Gastrocnemius medialis (tissue), 4 donors: Measurements from ENCODE around the gene TK1. TPM values are rescaled to one million over a fixed set of nuclear protein-coding genes. Genes with fewer than 3 reads are reported as not detected.

Source experiments
- ATAC-seq, 2 donors: fragments of 150-250 bp; one replicate each; pipeline ENCODE4 v1.9.1; 2016
- DNase-seq, 2 donors: peaks; one replicate each; pipeline ENCODE4 v3.0.0-alpha.2; 2019
- H3K27ac ChIP-seq, 4 donors: fragments of 200-600 bp; sonication (generic); 1 replicate in 1 of 4; 2 replicates in 3 of 4; pipeline ENCODE4 v1.5.1; 2016 to 2018; ENCODE audit warnings: mild to moderate bottlenecking in 2 of 4, moderate library complexity in 1 of 4
- H3K27me3 ChIP-seq, 3 donors: fragments of 200-600 bp; sonication (generic) in 2 of 3; 1 replicate in 1 of 3; 2 replicates in 2 of 3; pipeline versions ENCODE4 v1.5.1 to v1.6.0; 2016 to 2019; ENCODE audit warnings: mild to moderate bottlenecking in 1 of 3, moderate library complexity in 1 of 3
- H3K36me3 ChIP-seq, 2 donors: fragments of 200-600 bp; sonication (generic) in 1 of 2; one replicate each; pipeline ENCODE4 v1.5.1; 2017 to 2018
- H3K4me1 ChIP-seq, 2 donors: fragments of 200-600 bp; sonication (generic) in 1 of 2; one replicate each; pipeline ENCODE4 v1.5.1; 2016 to 2017; ENCODE audit warnings: mild to moderate bottlenecking in 2 of 2
- H3K4me3 ChIP-seq, 4 donors: fragments of 200-600 bp; sonication (generic) in 3 of 4; 1 replicate in 1 of 4; 2 replicates in 3 of 4; pipeline ENCODE4 v1.5.1; 2016 to 2019; ENCODE audit warnings: mild to moderate bottlenecking in 2 of 4
- H3K9me3 ChIP-seq, 3 donors: fragments of 200-600 bp; sonication (generic) in 2 of 3; 1 replicate in 1 of 3; 2 replicates in 2 of 3; pipeline ENCODE4 v1.5.1; 2016 to 2019
- POLR2A ChIP-seq, 2 donors: fragments of 450-650 bp; IDR thresholded peaks; one replicate each; pipeline ENCODE4 v1.6.1; 2017; ENCODE audit warnings: antibody characterized with exemption in 2 of 2, mild to moderate bottlenecking in 2 of 2, moderate library complexity in 2 of 2
- in situ Hi-C, 4 donors: fragments of 200-750 bp; cut with MboI; loops; one replicate each; pipeline versions ENCODE4 v1.15.0 to v1.8.0; 2017; ENCODE audit warnings: low sequenced_read_pairs in 4 of 4
- intact Hi-C: fragments of 100-400 bp; cut with DNase I; formaldehyde crosslinking; loops from one replicate; pipeline ENCODE4 v1.15.1; 2023; ENCODE audit warnings: low total_unique reads
- total RNA-seq, 4 donors: library from RNA; depleted of rRNA; stranded (reverse); fragments of >200 nt; gene quantifications; one replicate each; pipeline versions ENCODE4 v1.1.0 to v1.2.3, GENCODE V29; 2016
- TF ChIP-seq, protein P1 (sequence below), 5 experiments: fragments of 450-650 bp in 3 of 5; fragments of 200-600 bp in 2 of 5; sonication (generic) in 2 of 5; IDR thresholded peaks in 4 of 5; conservative IDR thresholded peaks in 1 of 5; 1 replicate in 4 of 5; 2 replicates in 1 of 5; pipeline ENCODE4 v1.5.1; 2016 to 2019; ENCODE audit warnings: antibody characterized with exemption in 5 of 5, mild to moderate bottlenecking in 3 of 5, moderate library complexity in 3 of 5

Gene TK1
- total RNA-seq, 4 donors from 2014 or later, result 0.22 to 2.1 (median 0.60) TPM

DNA sequence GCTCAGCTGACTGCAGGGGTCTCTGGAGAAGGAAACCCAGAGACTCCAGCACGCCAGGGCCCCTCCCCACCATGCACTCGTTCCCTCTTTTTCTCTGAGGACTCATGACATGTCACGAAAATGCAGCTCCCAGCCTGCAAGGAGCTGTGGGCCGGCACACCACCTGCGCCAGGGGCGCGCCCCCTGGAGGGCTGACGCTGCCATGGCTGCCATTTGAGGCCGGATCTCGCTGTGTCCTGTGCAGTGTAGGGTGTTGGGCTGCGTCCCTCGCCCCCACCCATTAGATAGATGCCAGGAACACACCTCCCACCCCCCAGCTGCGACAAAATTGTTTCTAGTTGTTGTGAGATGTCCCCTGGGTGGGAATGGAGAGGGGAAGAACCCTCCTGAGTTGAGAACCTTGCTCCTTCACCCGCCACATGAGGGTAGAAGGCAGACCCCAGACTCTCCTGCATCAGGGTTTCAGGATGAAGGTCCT is 10.3 kb downstream of the TK1 start:
- peak overlapping the region in 3 of 4 donors; percentile 92 to 96 (median 95) for H3K27ac ChIP-seq
- no peak overlapping the region for H3K4me3 ChIP-seq
- no peaks in the 10 kb centered on the region for H3K9me3 ChIP-seq
- H3K4me1 ChIP-seq, result peaks cover 58 to 72% of the 10 kb centered on the region in 2 donors
- TF ChIP-seq, protein P1, sequence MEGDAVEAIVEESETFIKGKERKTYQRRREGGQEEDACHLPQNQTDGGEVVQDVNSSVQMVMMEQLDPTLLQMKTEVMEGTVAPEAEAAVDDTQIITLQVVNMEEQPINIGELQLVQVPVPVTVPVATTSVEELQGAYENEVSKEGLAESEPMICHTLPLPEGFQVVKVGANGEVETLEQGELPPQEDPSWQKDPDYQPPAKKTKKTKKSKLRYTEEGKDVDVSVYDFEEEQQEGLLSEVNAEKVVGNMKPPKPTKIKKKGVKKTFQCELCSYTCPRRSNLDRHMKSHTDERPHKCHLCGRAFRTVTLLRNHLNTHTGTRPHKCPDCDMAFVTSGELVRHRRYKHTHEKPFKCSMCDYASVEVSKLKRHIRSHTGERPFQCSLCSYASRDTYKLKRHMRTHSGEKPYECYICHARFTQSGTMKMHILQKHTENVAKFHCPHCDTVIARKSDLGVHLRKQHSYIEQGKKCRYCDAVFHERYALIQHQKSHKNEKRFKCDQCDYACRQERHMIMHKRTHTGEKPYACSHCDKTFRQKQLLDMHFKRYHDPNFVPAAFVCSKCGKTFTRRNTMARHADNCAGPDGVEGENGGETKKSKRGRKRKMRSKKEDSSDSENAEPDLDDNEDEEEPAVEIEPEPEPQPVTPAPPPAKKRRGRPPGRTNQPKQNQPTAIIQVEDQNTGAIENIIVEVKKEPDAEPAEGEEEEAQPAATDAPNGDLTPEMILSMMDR (IDR thresholded peaks at IDR 0.05 in 4 of 5, conservative IDR thresholded peaks at IDR 0.05 in 1 of 5), result peak; percentile 74 to 91 (median 86)
- TF ChIP-seq POLR2A (IDR thresholded peaks at IDR 0.05), result no peak
- no peaks in the 10 kb centered on the region for H3K27me3 ChIP-seq
- no peak for ATAC-seq
- intact Hi-C loops, result loop anchor here (1.0 to 5.0 kb wide), 2 partner anchors 64 to 76 kb away; no protein-coding TSS in a partner anchor
- peaks cover 0 to 8% of the 10 kb centered on the region in 2 donors for H3K36me3 ChIP-seq
- in situ Hi-C loops, result loop anchor here in 1 of 4 donors (5.0 kb wide), 1 partner anchor 64 kb away; no protein-coding TSS in a partner anchor
- DNase-seq, result peak in 1 of 2 donors; percentile 65

DNA sequence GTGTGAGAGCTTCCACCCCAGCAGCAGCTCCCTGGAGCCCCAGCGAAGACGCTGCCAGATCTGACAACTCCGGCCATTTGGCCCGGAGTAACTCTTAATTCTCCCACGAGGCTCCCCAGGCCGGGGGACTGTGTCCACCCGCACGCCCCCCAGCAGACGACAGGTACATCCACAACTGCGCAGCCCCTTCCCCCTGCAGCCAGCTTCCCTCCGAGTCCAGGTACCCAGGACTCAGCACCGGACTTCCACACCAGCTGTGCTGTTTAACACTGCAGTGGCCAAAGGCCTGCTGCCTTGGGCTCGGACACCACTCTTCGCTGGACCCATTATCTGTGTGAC is 11.2 kb downstream of the TK1 start:
- no peaks in the 10 kb centered on the region for H3K27me3 ChIP-seq
- H3K4me1 ChIP-seq, result peaks cover 68% of the 10 kb centered on the region in 2 donors
- peak overlapping the region in 1 of 4 donors; percentile 35 for H3K4me3 ChIP-seq
- in situ Hi-C loops, result loop anchor here in 1 of 4 donors (5.0 kb wide), 1 partner anchor 63 kb away; no protein-coding TSS in a partner anchor
- intact Hi-C loops, result loop anchor here (5.0 kb wide), 1 partner anchor 77 kb away; no protein-coding TSS in a partner anchor
- H3K27ac ChIP-seq, result peak overlapping the region; percentile 88 to 96 (median 94)
- ATAC-seq (no peak), DNase-seq (no peak)
- H3K9me3 ChIP-seq, result no peaks in the 10 kb centered on the region
- peaks cover 0 to 15% of the 10 kb centered on the region in 2 donors for H3K36me3 ChIP-seq
- TF ChIP-seq, protein P1 (IDR thresholded peaks at IDR 0.05 in 4 of 5, conservative IDR thresholded peaks at IDR 0.05 in 1 of 5), result no peak
- TF ChIP-seq POLR2A (IDR thresholded peaks at IDR 0.05), result no peak

DNA sequence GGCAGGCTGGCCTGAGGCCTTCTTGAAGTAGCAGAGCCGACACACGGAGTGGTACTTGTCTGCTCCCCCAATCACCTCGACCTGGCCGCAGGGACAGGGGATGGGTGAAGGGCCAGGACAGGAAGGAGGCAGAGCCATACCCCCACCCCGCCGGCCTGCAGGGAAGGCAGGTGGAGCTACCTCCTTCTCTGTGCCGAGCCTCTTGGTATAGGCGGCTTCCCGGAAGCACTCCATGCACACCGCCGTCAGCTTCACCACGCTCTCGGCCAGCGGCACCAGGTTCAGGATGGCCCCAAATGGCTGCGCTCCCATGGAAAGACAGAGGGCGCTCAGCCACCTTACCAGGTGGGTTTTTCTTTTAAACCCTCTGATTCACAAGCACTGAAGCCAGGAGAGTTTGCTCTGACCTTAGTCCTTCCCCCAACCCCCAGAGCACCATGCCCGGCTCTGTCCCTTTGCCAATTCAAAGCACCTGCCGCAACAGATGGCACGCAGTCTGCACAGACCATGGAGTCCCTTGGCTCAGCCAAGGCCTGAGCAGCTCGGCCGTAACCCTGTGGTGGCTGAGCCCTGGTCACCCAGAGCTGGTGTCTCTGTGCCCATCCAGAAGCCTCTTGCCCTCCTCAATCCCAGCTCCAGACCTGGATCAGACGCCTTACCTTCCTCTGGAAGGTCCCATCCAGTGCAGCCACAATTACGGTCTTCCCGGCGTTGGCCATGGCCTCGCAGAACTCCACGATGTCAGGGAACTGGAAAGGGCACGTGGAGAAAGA is 11.8 kb downstream of the TK1 start:
- peaks cover 0 to 15% of the 10 kb centered on the region in 2 donors for H3K36me3 ChIP-seq
- TF ChIP-seq, protein P1 (IDR thresholded peaks at IDR 0.05 in 4 of 5, conservative IDR thresholded peaks at IDR 0.05 in 1 of 5), result peak in 2 of 5 experiments; percentile 6 to 15
- no peak for TF ChIP-seq POLR2A (IDR thresholded peaks at IDR 0.05)
- in situ Hi-C loops, result loop anchor here in 1 of 4 donors (5.0 kb wide), 1 partner anchor 63 kb away; no protein-coding TSS in a partner anchor
- H3K4me3 ChIP-seq, result peak overlapping the region; percentile 24 to 37 (median 34)
- intact Hi-C loops, result loop anchor here (1.0 to 5.0 kb wide), 2 partner anchors 12 to 77 kb away; partner anchors contain the start of genes AFMID and TK1
- H3K4me1 ChIP-seq, result peaks cover 65 to 69% of the 10 kb centered on the region in 2 donors
- H3K9me3 ChIP-seq, result no peaks in the 10 kb centered on the region
- H3K27ac ChIP-seq, result peak overlapping the region; percentile 88 to 96 (median 94)
- H3K27me3 ChIP-seq, result no peaks in the 10 kb centered on the region
- ATAC-seq, result peak; percentile 28 to 34
- peak; percentile 45 to 79 for DNase-seq

DNA sequence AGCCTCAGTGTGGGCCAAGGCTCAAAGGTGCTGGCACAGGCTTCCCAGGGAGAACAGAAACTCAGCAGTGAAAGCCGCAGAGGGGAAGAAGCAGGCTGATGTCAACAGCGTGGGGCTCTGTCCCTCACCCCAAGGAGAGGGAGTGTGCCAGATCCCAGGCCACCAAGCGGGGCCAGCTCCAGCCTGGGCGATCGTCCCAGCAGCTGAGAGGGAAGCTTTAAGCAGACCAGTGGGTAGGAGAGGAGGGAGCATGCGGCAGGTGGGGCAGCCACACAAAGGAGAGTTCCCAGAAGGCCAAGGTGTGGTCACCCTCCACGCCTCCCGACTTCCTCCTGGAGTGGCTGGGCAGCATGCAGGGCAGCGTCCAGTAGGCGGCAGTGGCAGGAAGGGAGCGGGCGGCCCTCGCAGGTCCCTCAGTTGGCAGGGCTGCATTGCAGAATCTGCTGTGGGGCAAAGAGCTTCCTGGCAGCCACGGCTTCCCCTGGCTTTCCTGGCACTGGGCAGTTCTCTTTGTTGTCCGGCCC is 12.4 kb downstream of the TK1 start:
- DNase-seq (peak; percentile 82 to 96), ATAC-seq (peak; percentile 43 to 61)
- peak overlapping the region; percentile 88 to 96 (median 94) for H3K27ac ChIP-seq
- H3K4me1 ChIP-seq, result peaks cover 63 to 69% of the 10 kb centered on the region in 2 donors
- H3K27me3 ChIP-seq, result no peaks in the 10 kb centered on the region
- intact Hi-C loops (loop anchor here (1.0 kb wide), 1 partner anchor 13 kb away; the partner anchor contains the start of genes AFMID and TK1), in situ Hi-C loops (no loop called here)
- H3K36me3 ChIP-seq, result peaks cover 0 to 15% of the 10 kb centered on the region in 2 donors
- peak overlapping the region; percentile 24 to 37 (median 34) for H3K4me3 ChIP-seq
- no peaks in the 10 kb centered on the region for H3K9me3 ChIP-seq
- peak; percentile 47 to 65 for TF ChIP-seq POLR2A (IDR thresholded peaks at IDR 0.05)
- TF ChIP-seq, protein P1 (IDR thresholded peaks at IDR 0.05 in 4 of 5, conservative IDR thresholded peaks at IDR 0.05 in 1 of 5), result peak; percentile 70 to 84 (median 80)
